Measurements from ENCODE around the gene HDDC3.
"Not testable (repeated sequence)": the region's sequence is repeated elsewhere in the genome, so short reads cannot be mapped to it uniquely, and the experiment has no call there.

The HDDC3 gene

DNA sequence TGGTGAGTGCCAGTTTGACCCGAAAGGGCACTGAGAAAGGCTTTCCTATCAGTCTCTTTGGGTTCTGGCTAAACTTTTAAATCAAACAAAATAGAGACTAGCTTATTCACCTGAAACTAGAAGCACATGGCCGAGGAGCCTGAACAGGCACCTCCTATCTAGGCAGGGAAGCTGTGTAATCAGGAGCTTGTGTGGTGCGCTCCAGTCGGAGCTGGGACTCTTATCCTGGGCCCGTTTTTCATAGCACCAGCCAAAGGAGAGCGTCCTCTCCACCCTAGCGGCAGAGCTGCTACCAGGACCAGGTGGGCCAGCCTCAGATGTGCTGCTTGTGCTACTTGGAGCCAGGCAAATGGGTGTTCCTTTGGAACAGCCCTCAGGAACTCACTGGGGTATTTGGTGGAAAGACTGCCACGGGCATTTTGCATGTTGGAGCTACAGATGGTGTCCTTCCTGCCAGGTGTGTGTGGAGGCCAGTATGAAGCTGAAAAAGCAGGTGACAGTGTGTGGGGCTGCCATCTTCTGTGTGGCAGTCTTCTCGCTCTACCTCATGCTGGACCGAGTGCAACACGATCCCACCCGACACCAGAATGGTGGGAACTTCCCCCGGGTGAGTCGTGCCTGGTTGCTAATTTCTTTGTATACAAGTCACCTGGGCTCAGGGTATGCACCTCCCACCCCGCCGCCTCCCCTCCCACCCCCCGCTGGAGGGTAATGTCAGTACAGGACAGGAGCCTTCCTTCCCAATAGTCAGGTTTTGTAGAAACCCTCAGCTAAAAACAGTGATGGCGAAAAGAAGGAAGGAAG lies 28.4 kb downstream of the HDDC3 start:
- no peak for DNase-seq (ENCODE audit: extremely low read depth, insufficient read length)
- no peak for TF ChIP-seq CTCF (IDR thresholded peaks at IDR 0.05; ENCODE audit: insufficient read depth, low read length, poor library complexity, severe bottlenecking)
- Histone ChIP-seq H3K27me3 (replicated peaks; ENCODE audit: control insufficient read depth, insufficient read depth, low read length) (no peaks in the 10 kb centered on the region), H3K36me3 (ENCODE audit: control insufficient read depth, insufficient read depth, low read length) (peaks cover 30% of the 10 kb centered on the region), H3K4me3 (replicated peaks; ENCODE audit: low read depth, low read length) (peak overlapping the region; percentile 80)

DNA sequence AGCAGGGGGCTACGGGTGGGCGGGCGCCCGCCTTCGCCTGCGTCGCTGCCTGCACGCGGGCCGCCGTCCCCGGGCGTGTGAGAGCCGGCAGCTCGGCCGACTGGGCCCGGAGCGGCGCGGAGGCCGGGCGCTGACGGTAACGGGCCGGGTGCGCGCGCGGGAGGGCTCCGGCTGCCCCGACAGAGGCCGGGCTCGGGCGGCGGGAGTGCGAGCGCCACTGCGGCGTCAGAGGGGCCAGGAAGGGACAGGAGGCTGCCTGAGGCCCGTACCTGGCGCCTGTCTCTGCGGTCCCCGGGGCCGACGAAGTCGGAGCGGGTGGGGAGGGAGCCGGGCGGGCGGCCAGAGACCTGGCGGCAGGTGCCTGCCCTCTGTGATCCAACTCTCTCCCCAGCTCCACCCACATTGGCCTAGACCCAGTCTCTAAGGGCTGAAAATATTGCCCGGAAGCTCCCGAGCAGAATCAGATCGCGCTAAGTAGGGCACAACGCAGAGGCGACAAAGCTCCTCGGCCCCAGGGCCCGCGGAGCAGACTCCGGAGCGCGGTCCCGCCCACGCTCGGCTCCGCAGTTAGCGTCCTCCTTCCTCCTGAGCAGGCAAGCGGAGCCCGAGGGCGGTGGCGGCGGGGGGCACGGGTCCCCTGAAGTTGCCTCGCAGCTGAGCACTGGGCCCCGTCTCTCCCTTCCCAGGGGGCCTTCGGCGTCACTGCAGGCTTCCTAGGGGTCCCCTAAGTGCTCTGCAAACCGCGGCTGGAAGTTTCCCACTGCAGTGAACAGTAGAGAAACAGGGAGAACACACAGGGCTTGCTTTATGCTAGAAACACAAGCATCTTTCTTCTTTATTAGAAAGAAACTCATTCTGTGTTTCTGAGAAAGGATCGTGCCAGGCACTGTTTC lies 29.3 kb downstream of the HDDC3 start, which contains the start of gene MAN2A2:
MAN2A2 (plus strand) TSS at position 463 of the 893 bp plus-strand sequence. CDS start 906 bp downstream, outside the sequence.
- Histone ChIP-seq H3K36me3 (ENCODE audit: control insufficient read depth, insufficient read depth, low read length) (peaks cover 28% of the 10 kb centered on the region), H3K4me3 (replicated peaks; ENCODE audit: low read depth, low read length) (peak within 1 kb of the TSS; percentile 80), H3K27me3 (replicated peaks; ENCODE audit: control insufficient read depth, insufficient read depth, low read length) (no peaks in the 10 kb centered on the region)
- peak; percentile 84 for DNase-seq (ENCODE audit: extremely low read depth, insufficient read length)
- TF ChIP-seq CTCF (IDR thresholded peaks at IDR 0.05; ENCODE audit: insufficient read depth, low read length, poor library complexity, severe bottlenecking): no peak

GRCh38 chr15:90902040-90902839 lies 30.1 kb downstream of the HDDC3 start:
- H3K27me3 ChIP-seq (replicated peaks; ENCODE audit: control insufficient read depth, insufficient read depth, low read length): no peaks in the 10 kb centered on the region
- TF ChIP-seq CTCF (IDR thresholded peaks at IDR 0.05; ENCODE audit: insufficient read depth, low read length, poor library complexity, severe bottlenecking): peak; percentile 89
- peak overlapping the region; percentile 80 for H3K4me3 ChIP-seq (replicated peaks; ENCODE audit: low read depth, low read length)
- peaks cover 21% of the 10 kb centered on the region for H3K36me3 ChIP-seq (ENCODE audit: control insufficient read depth, insufficient read depth, low read length)
- DNase-seq (ENCODE audit: extremely low read depth, insufficient read length): peak; percentile 91

DNA sequence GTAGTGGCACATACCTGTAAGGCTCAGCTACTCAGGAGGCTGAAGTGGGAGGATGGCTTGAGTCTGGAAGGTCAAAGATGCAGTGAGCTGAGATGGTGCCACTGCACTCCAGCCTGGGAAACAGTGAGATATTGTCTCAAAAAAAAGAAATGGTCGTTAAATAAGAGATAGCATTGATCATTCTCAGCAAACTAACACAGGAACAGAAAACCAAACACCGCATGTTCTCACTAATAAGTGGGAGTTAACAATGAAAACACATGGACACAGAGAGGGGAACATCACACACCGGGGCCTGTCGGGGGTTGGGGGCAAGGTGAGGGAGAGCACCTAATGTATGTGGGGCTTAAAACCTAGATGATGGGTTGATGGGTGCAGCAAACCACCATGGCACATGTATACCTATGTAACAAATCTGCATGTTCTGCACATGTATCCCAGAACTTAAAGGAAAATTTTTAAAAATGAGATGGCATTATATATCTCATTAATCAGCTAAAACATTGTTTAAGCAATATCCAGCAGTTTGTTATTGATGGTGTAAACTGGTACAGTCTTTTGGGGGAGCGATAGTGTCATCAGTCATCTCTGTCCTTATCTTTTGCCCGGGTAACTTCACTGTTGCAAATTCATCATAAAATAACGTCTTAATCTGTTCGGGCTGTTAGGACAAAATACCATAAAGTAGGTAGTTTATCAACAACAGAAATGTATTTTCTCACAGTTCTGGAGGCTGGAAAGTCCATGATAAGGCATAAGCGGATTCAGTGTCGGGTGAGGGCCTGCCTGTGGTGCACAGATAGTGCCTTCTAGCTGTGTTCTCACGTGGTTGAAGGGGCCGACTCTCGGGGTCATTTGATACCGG lies 30.9 kb downstream of the HDDC3 start:
- no peak for TF ChIP-seq CTCF (IDR thresholded peaks at IDR 0.05; ENCODE audit: insufficient read depth, low read length, poor library complexity, severe bottlenecking)
- Histone ChIP-seq H3K36me3 (ENCODE audit: control insufficient read depth, insufficient read depth, low read length) (peaks cover 13% of the 10 kb centered on the region), H3K27me3 (replicated peaks; ENCODE audit: control insufficient read depth, insufficient read depth, low read length) (no peaks in the 10 kb centered on the region), H3K4me3 (replicated peaks; ENCODE audit: low read depth, low read length) (peak overlapping the region; percentile 80)
- DNase-seq (ENCODE audit: extremely low read depth, insufficient read length): no peak

DNA sequence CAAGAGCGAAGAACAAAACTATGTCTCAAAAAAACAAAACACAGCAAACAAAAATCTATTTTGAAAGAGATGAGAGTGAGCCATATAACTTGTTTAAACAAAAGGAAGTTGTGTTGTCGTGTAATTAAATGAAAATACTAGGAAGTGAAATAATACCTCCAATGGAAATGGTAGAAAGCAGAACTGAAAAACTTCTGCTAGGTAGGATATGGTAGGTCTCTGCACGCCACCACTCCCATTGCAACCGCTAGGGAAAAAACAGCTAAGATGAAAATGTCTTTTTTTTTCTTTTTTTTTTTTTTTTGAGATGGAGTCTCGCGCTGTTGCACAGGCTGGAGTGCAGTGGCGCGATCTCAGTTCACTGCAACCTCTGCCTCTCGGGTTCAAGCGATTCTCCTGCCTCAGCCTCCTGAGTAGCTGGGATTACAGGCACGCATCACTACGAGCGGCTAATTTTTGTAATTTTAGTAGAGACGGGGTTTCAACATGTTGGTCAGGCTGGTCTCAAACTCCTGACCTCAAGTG lies 35.2 kb downstream of the HDDC3 start:
- peak overlapping the region; percentile 16; the same call in 1 of the 2 replicates for H3K4me3 ChIP-seq (replicated peaks; ENCODE audit: low read depth, low read length)
- H3K36me3 ChIP-seq (ENCODE audit: control insufficient read depth, insufficient read depth, low read length); H3K27me3 ChIP-seq (replicated peaks; ENCODE audit: control insufficient read depth, insufficient read depth, low read length): not testable (repeated sequence)
- peak; percentile 41 for DNase-seq (ENCODE audit: extremely low read depth, insufficient read length)
